Neural cell (in vitro differentiated cells): ENCODE data around the gene IDH3G. TPM values are rescaled to one million over a fixed set of nuclear protein-coding genes. Genes with fewer than 3 reads are reported as not detected.
"Not testable (repeated sequence)": the region's sequence is repeated elsewhere in the genome, so short reads cannot be mapped to it uniquely, and the experiment has no call there.

ENCODE experiments used
- H2AFZ ChIP-seq: fragments of 200-600, 300-800 bp; sonication (generic), shearing (Covaris generic); 2 replicates; pipeline ENCODE4 v1.6.0; 2014; ENCODE audit warnings: low read depth, mild to moderate bottlenecking, antibody characterized with exemption, low read length, moderate library complexity
- H3F3A ChIP-seq: fragments of 200-600 bp; shearing (Covaris generic); 2 replicates; pipeline ENCODE4 v1.6.1; 2016; ENCODE audit warnings: mild to moderate bottlenecking, moderate library complexity, mixed read lengths, antibody characterized with exemption, low read length; ENCODE audit not compliant: insufficient read depth, poor library complexity, severe bottlenecking
- H3K27ac ChIP-seq: fragments of 200-600, 300-800 bp; sonication (generic), shearing (Covaris generic); 2 replicates; pipeline ENCODE4 v1.5.1; 2014; ENCODE audit warnings: mild to moderate bottlenecking, low read length, moderate library complexity
- H3K27me3 ChIP-seq: fragments of 300-800, 200-600 bp; sonication (generic), shearing (Covaris generic); 2 replicates; pipeline ENCODE4 v1.6.0; 2014; ENCODE audit warnings: mild to moderate bottlenecking, low read depth, low read length, moderate library complexity; ENCODE audit not compliant: insufficient read depth
- H3K36me3 ChIP-seq: fragments of 300-800, 200-600 bp; sonication (generic), shearing (Covaris generic); 2 replicates; pipeline ENCODE4 v1.5.1; 2014; ENCODE audit warnings: mild to moderate bottlenecking, antibody characterized with exemption, low read length, moderate library complexity; ENCODE audit not compliant: insufficient read depth
- H3K4me2 ChIP-seq: fragments of 300-800, 200-600 bp; sonication (generic), shearing (Covaris generic); 2 replicates; pipeline ENCODE4 v1.6.0; 2014; ENCODE audit warnings: mild to moderate bottlenecking, low read length
- H3K4me3 ChIP-seq: fragments of 300-800, 200-600 bp; sonication (generic), shearing (Covaris generic); 2 replicates; pipeline ENCODE4 v1.5.1; 2014; ENCODE audit warnings: mild to moderate bottlenecking, low read length, moderate library complexity
- H3K79me2 ChIP-seq: fragments of 200-600 bp; shearing (Covaris generic); replicated peaks from 2 replicates; pipeline ENCODE4 v1.6.0; 2014; ENCODE audit warnings: mild to moderate bottlenecking, low read length, moderate library complexity; ENCODE audit not compliant: insufficient read depth
- H3K9ac ChIP-seq: fragments of 300-800, 200-600 bp; sonication (generic), shearing (Covaris generic); 2 replicates; pipeline ENCODE4 v1.6.1; 2016; ENCODE audit warnings: mild to moderate bottlenecking, low read length, mixed read lengths
- H3K9me2 ChIP-seq: fragments of 200-600 bp; shearing (Covaris generic); 2 replicates; pipeline ENCODE4 v1.6.1; 2016; ENCODE audit warnings: mild to moderate bottlenecking, low read length, mixed read lengths; ENCODE audit not compliant: insufficient read depth
- H3K9me3 ChIP-seq: fragments of 200-600, 300-800 bp; sonication (generic), shearing (Covaris generic); 2 replicates; pipeline ENCODE4 v1.6.1; 2016; ENCODE audit warnings: mild to moderate bottlenecking, mixed run types, low read length, moderate library complexity, mixed read lengths
- H4K20me1 ChIP-seq: fragments of 200-600 bp; shearing (Covaris generic); 2 replicates; pipeline ENCODE4 v1.6.1; 2016; ENCODE audit warnings: mild to moderate bottlenecking, mixed run types; ENCODE audit not compliant: insufficient read depth
- EP300 ChIP-seq: fragments of 450-650 bp; conservative IDR thresholded peaks from 2 replicates; pipeline ENCODE4 v1.6.1; 2014; ENCODE audit warnings: antibody characterized with exemption, mild to moderate bottlenecking, moderate library complexity; ENCODE audit not compliant: poor library complexity, severe bottlenecking
- EZH2 ChIP-seq: fragments of 200-600, 300-800 bp; shearing (Covaris generic), sonication (generic); IDR thresholded peaks from 2 replicates; pipeline ENCODE4 v1.6.1; 2014; ENCODE audit warnings: antibody characterized with exemption, low read length, borderline replicate concordance, mild to moderate bottlenecking; ENCODE audit not compliant: insufficient read depth, poor library complexity, severe bottlenecking
- REST ChIP-seq: IDR thresholded peaks from 2 replicates; pipeline ENCODE4 v1.6.1; 2012; ENCODE audit warnings: borderline replicate concordance
- SMC3 ChIP-seq: fragments of 450-650 bp; conservative IDR thresholded peaks from 2 replicates; pipeline ENCODE4 v1.6.1; 2014; ENCODE audit warnings: antibody characterized with exemption, mild to moderate bottlenecking, moderate library complexity; ENCODE audit not compliant: poor library complexity
- polyA plus RNA-seq: library from polyadenylated mRNA; depleted of rRNA; stranded (reverse); fragments of >200 nt; gene quantifications from 2 replicates; pipeline ENCODE4 v1.2.3, GENCODE V29; 2014

IDH3G gene
- polyA plus RNA-seq, 1 donor from 2014 or later, result 64.7 TPM

GRCh38 chrX:153744210-153745066 is 49.7 kb downstream of the IDH3G start:
- H3K27ac ChIP-seq, result no peak overlapping the region
- no peaks in the 10 kb centered on the region for H3K9me3 ChIP-seq
- H4K20me1 ChIP-seq, result no peaks in the 10 kb centered on the region
- H3K79me2 ChIP-seq, result no peaks in the 10 kb centered on the region
- H3K36me3 ChIP-seq, result no peaks in the 10 kb centered on the region
- H3F3A ChIP-seq, result no peaks in the 10 kb centered on the region
- H2AFZ ChIP-seq, result no peak overlapping the region
- H3K9me2 ChIP-seq, result no peaks in the 10 kb centered on the region
- no peak overlapping the region for H3K9ac ChIP-seq
- H3K4me3 ChIP-seq, result no peak overlapping the region
- no peak overlapping the region for H3K4me2 ChIP-seq
- H3K27me3 ChIP-seq, result no peaks in the 10 kb centered on the region
- TF ChIP-seq REST (no peak), EZH2 (no peak), SMC3 (peak; percentile 28), EP300 (no peak)

- H3K9me2 ChIP-seq, H3K27me3 ChIP-seq, H3K4me2 ChIP-seq, H3K79me2 ChIP-seq, H3K9ac ChIP-seq, H3K27ac ChIP-seq, H3K36me3 ChIP-seq, H3F3A ChIP-seq, H3K4me3 ChIP-seq, H4K20me1 ChIP-seq, H2AFZ ChIP-seq, H3K9me3 ChIP-seq: not testable (repeated sequence)
Measured at GRCh38 chrX:153743468-153744209, 50.5 kb downstream of the IDH3G start.

- H3K4me3 ChIP-seq, H3F3A ChIP-seq, H3K79me2 ChIP-seq, H3K27me3 ChIP-seq, H3K9ac ChIP-seq, H3K4me2 ChIP-seq, H3K9me2 ChIP-seq, H3K27ac ChIP-seq, H3K36me3 ChIP-seq, H4K20me1 ChIP-seq, H2AFZ ChIP-seq, H3K9me3 ChIP-seq: not testable (repeated sequence)
Measured at GRCh38 chrX:153742796-153743467, 51.2 kb downstream of the IDH3G start.

GRCh38 chrX:153742111-153742510 is 52.1 kb downstream of the IDH3G start:
- H2AFZ ChIP-seq, H3K27me3 ChIP-seq, H3K9me2 ChIP-seq, H3K79me2 ChIP-seq, H3K36me3 ChIP-seq, H3K4me3 ChIP-seq, H3K4me2 ChIP-seq, H3F3A ChIP-seq, H4K20me1 ChIP-seq, H3K27ac ChIP-seq, H3K9me3 ChIP-seq, H3K9ac ChIP-seq: not testable (repeated sequence)
